C4-2B (cell line): Measurements from ENCODE around the gene BRSK2.
"Not testable (repeated sequence)": the region's sequence is repeated elsewhere in the genome, so short reads cannot be mapped to it uniquely, and the experiment has no call there.

ENCODE experiments used
- H3K27ac ChIP-seq: fragments of 450-650 bp; 2 replicates; pipeline ENCODE4 v1.5.1; 2017
- CTCF ChIP-seq: fragments of 450-650 bp; conservative IDR thresholded peaks from 2 replicates; pipeline ENCODE4 v1.5.1; 2017; ENCODE audit warnings: mild to moderate bottlenecking
- ZFX ChIP-seq: fragments of 450-650 bp; IDR thresholded peaks from 2 replicates; pipeline ENCODE4 v1.6.1; 2017

The BRSK2 gene

GRCh38 chr11:1507381-1508140 lies 117.8 kb downstream of the BRSK2 start:
- H3K27ac ChIP-seq: no peak overlapping the region
- TF ChIP-seq ZFX (no peak), CTCF (no peak)

- TF ChIP-seq ZFX (no peak), CTCF (no peak)
- no peak overlapping the region for H3K27ac ChIP-seq
Measured at GRCh38 chr11:1508491-1508891, 118.8 kb downstream of the BRSK2 start.

GRCh38 chr11:1508986-1509385 lies 119.3 kb downstream of the BRSK2 start:
- H3K27ac ChIP-seq: no peak overlapping the region

GRCh38 chr11:1509626-1510255 lies 120.0 kb downstream of the BRSK2 start:
- TF ChIP-seq ZFX: no peak
- no peak for TF ChIP-seq CTCF
- H3K27ac ChIP-seq: no peak overlapping the region

More at GRCh38 chr11:1508986-1509385, 119.3 kb downstream of the BRSK2 start:
- TF ChIP-seq ZFX (no peak), CTCF (no peak)

- H3K27ac ChIP-seq: not testable (repeated sequence)
Measured at GRCh38 chr11:1510351-1510750, 120.6 kb downstream of the BRSK2 start.

GRCh38 chr11:1510928-1511327 lies 121.2 kb downstream of the BRSK2 start:
- no peak for TF ChIP-seq CTCF
- no peak for TF ChIP-seq ZFX
- H3K27ac ChIP-seq: no peak overlapping the region

GRCh38 chr11:1511937-1512496 lies 122.3 kb downstream of the BRSK2 start:
- TF ChIP-seq ZFX (no peak), CTCF (no peak)
- no peak overlapping the region for H3K27ac ChIP-seq
